ENCODE data around the gene SLC6A6.

Gene SLC6A6

DNA sequence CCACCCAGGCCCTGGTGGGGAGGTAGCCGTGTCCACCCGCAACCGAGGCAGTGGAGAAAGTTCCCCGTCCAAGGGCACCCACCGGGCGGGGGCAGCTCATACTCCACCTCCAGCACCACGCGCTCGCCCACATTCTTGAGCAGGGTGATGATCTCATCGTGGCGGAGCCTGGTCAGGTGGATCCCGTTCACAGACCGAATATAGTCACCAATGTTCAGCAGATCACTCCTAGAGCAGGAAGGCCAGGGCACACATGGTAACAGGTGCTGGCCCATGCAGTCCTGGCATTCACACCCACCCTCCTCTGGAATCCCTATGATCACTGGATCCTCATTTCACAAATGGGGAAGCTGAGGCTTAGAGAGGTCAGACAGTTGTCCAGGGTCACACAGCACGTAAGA is 121.9 kb downstream of the SLC6A6 start:
- DNase-seq (ENCODE audit: low read depth, low spot score) = no peak
- H3K27me3 ChIP-seq (ENCODE audit: insufficient read depth, insufficient read length) = no peaks in the 10 kb centered on the region
- no peak overlapping the region for H3K4me3 ChIP-seq (ENCODE audit: insufficient read length, low read depth)
- peaks cover 6% of the 10 kb centered on the region for H3K36me3 ChIP-seq (ENCODE audit: insufficient read depth, insufficient read length, low read length)
- peak overlapping the region; percentile 23 for H3K9ac ChIP-seq (ENCODE audit: insufficient read length, low read depth)
- no peaks in the 10 kb centered on the region for H3K9me3 ChIP-seq (ENCODE audit: insufficient read depth, low read length)
- no peak for TF ChIP-seq YY1 (IDR thresholded peaks at IDR 0.05; ENCODE audit: insufficient read depth, insufficient read length)
- no peak for TF ChIP-seq ZNF274 (IDR thresholded peaks at IDR 0.05; ENCODE audit: low read depth, low read length)
- no peak for TF ChIP-seq SUZ12 (IDR thresholded peaks at IDR 0.05; ENCODE audit: extremely low read depth, insufficient read depth, insufficient read length)
- H3K4me1 ChIP-seq (ENCODE audit: insufficient read depth, insufficient read length) = peaks cover 27% of the 10 kb centered on the region

GRCh38 chr3:14524920-14525660 is 122.7 kb downstream of the SLC6A6 start:
- DNase-seq (ENCODE audit: low read depth, low spot score) = no peak
- TF ChIP-seq SUZ12 (IDR thresholded peaks at IDR 0.05; ENCODE audit: extremely low read depth, insufficient read depth, insufficient read length) (no peak), YY1 (IDR thresholded peaks at IDR 0.05; ENCODE audit: insufficient read depth, insufficient read length) (no peak), ZNF274 (IDR thresholded peaks at IDR 0.05; ENCODE audit: low read depth, low read length) (no peak)
- Histone ChIP-seq H3K4me3 (ENCODE audit: insufficient read length, low read depth) (no peak overlapping the region), H3K36me3 (ENCODE audit: insufficient read depth, insufficient read length, low read length) (peaks cover 2% of the 10 kb centered on the region), H3K9me3 (ENCODE audit: insufficient read depth, low read length) (peaks cover 6% of the 10 kb centered on the region; the same call in 1 of the 2 replicates), H3K27me3 (ENCODE audit: insufficient read depth, insufficient read length) (no peaks in the 10 kb centered on the region), H3K4me1 (ENCODE audit: insufficient read depth, insufficient read length) (peaks cover 26% of the 10 kb centered on the region), H3K9ac (ENCODE audit: insufficient read length, low read depth) (no peak overlapping the region)

DNA sequence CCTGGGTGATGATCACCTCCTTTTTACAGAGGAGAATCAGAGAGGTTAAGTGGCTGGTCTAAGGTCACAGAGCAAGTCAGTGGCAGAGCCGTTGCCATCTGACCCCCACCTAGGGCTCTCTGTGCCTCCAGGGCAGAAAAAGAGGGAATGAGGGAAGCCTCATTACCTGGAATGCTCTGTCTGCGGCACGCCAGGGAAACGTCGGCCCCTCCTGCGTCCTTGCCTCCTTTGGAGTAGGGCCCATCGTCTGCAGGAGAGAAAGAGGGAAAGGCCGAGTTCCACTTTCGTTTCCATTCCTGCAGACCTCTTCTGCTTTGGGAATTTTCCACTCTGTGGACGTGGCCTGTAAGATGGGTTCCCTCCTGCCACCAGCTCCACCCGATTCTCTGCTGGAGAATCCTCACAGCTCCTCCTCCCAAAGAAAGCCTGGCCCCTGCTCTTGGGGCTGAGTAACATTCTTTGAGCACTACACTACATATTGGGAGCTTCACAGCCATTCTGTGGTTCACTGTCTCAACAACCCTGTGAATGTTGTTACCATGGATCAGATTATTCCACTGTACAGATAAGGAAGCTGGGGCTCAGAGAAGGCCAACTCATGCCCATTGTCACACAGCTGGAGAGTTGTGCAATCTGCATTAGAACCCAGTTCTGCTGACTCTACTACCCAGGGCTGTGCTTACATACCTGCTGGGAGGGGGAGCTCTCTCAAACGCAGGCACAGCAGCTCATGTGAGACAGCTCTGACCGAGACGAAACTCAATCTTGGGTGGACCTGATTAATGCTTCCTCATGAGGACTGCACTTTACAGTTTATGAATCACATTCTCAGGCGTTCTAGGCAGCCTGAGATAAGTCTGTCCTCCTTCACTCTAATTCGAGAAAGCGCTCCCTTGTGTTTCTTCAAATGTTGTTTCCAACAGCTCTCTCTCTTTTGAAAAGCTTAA is 123.6 kb downstream of the SLC6A6 start:
- no peak overlapping the region for H3K4me3 ChIP-seq (ENCODE audit: insufficient read length, low read depth)

GRCh38 chr3:14528081-14528480 is 125.7 kb downstream of the SLC6A6 start:
- no peaks in the 10 kb centered on the region for H3K36me3 ChIP-seq (ENCODE audit: insufficient read depth, insufficient read length, low read length)
- DNase-seq (ENCODE audit: low read depth, low spot score) = no peak
- no peak overlapping the region for H3K4me3 ChIP-seq (ENCODE audit: insufficient read length, low read depth)
- peaks cover 30% of the 10 kb centered on the region for H3K4me1 ChIP-seq (ENCODE audit: insufficient read depth, insufficient read length)
- no peaks in the 10 kb centered on the region for H3K27me3 ChIP-seq (ENCODE audit: insufficient read depth, insufficient read length)
- H3K9ac ChIP-seq (ENCODE audit: insufficient read length, low read depth) = no peak overlapping the region
- peaks cover 8% of the 10 kb centered on the region; the same call in 1 of the 2 replicates for H3K9me3 ChIP-seq (ENCODE audit: insufficient read depth, low read length)
- TF ChIP-seq ZNF274 (IDR thresholded peaks at IDR 0.05; ENCODE audit: low read depth, low read length) (no peak), YY1 (IDR thresholded peaks at IDR 0.05; ENCODE audit: insufficient read depth, insufficient read length) (no peak), SUZ12 (IDR thresholded peaks at IDR 0.05; ENCODE audit: extremely low read depth, insufficient read depth, insufficient read length) (no peak)

More for the DNA sequence above, 123.6 kb downstream of the SLC6A6 start:
- H3K4me1 ChIP-seq (ENCODE audit: insufficient read depth, insufficient read length) = peaks cover 22% of the 10 kb centered on the region
- no peaks in the 10 kb centered on the region for H3K27me3 ChIP-seq (ENCODE audit: insufficient read depth, insufficient read length)
- no peak for TF ChIP-seq YY1 (IDR thresholded peaks at IDR 0.05; ENCODE audit: insufficient read depth, insufficient read length)
- no peak for TF ChIP-seq ZNF274 (IDR thresholded peaks at IDR 0.05; ENCODE audit: low read depth, low read length)
- no peak for TF ChIP-seq SUZ12 (IDR thresholded peaks at IDR 0.05; ENCODE audit: extremely low read depth, insufficient read depth, insufficient read length)
- DNase-seq (ENCODE audit: low read depth, low spot score) = no peak
- H3K9me3 ChIP-seq (ENCODE audit: insufficient read depth, low read length) = peaks cover 8% of the 10 kb centered on the region; the same call in 1 of the 2 replicates
- no peak overlapping the region for H3K9ac ChIP-seq (ENCODE audit: insufficient read length, low read depth)
- H3K36me3 ChIP-seq (ENCODE audit: insufficient read depth, insufficient read length, low read length) = no peaks in the 10 kb centered on the region

DNA sequence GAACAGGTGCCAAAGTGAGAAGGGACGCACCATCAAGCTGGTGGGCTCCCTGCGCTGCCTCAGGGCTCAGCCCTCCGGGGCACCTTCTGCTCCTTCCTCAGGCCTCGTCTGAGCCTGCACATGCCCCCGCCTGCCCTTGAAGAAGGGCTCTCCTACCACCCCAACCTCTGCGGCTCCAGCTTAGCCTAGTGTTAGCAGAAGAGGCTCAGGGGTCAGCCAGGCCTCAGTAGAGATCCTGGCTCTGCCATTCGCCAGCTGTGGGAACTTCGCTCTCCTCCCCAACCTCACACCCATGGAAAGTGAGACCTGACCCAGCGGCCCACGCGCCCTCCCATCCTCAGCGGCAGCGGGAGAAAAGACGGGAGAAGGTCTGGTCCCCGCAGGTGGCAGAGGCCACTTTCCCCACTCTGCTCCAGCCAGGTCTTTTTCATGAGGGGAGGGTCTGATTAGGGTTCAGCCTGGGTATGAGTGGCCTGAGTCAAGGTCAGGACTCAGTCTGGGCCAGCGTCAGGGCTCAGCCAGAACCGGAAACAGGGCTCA is 129.5 kb downstream of the SLC6A6 start:
- Histone ChIP-seq H3K9ac (ENCODE audit: insufficient read length, low read depth) (no peak overlapping the region), H3K9me3 (ENCODE audit: insufficient read depth, low read length) (peaks cover 8% of the 10 kb centered on the region; the same call in 1 of the 2 replicates), H3K36me3 (ENCODE audit: insufficient read depth, insufficient read length, low read length) (no peaks in the 10 kb centered on the region), H3K27me3 (ENCODE audit: insufficient read depth, insufficient read length) (no peaks in the 10 kb centered on the region), H3K4me3 (ENCODE audit: insufficient read length, low read depth) (no peak overlapping the region), H3K4me1 (ENCODE audit: insufficient read depth, insufficient read length) (peaks cover 33% of the 10 kb centered on the region)
- no peak for DNase-seq (ENCODE audit: low read depth, low spot score)
- no peak for TF ChIP-seq ZNF274 (IDR thresholded peaks at IDR 0.05; ENCODE audit: low read depth, low read length)
- TF ChIP-seq SUZ12 (IDR thresholded peaks at IDR 0.05; ENCODE audit: extremely low read depth, insufficient read depth, insufficient read length) = no peak
- no peak for TF ChIP-seq YY1 (IDR thresholded peaks at IDR 0.05; ENCODE audit: insufficient read depth, insufficient read length)

DNA sequence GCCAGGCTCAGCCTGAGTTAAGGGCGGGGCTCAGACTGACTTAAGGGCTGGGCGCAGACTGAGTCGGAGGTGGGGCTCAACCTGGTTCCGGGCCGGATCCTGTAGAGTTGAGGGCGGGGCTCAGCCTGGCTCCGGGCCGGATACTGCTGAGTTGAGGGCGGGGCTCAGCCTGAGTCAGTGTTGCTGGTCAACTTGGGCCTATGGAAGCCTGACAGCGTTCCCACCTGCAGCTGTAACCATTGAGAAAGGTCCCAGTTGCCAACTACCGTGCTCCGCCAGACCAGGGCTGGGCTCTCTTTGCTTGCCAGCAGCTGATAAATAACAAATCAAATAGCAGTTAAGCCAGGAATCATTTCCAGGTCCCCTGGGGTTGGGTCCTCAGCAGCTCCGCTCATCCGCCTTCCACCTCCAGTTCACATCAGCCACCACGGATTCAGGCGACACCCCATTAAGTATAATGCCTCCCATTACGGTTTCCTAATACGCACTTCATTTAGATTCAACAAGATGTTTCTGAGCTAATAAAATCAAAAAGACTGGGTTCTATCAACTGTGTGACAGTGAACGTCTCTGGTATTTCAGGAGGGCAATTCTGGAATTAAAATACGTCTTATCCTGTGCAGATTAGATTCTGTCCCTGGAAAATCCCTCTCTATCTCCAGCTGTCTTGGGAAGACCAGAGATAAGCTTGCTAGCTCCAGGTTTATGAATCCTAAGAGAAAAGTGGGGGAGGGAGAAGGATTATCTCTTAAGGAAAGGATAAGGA is 130.5 kb downstream of the SLC6A6 start:
- peak; percentile 47 for DNase-seq (ENCODE audit: low read depth, low spot score)
- H3K27me3 ChIP-seq (ENCODE audit: insufficient read depth, insufficient read length) = no peaks in the 10 kb centered on the region
- no peaks in the 10 kb centered on the region for H3K36me3 ChIP-seq (ENCODE audit: insufficient read depth, insufficient read length, low read length)
- no peak overlapping the region for H3K4me3 ChIP-seq (ENCODE audit: insufficient read length, low read depth)
- TF ChIP-seq ZNF274 (IDR thresholded peaks at IDR 0.05; ENCODE audit: low read depth, low read length) (no peak), YY1 (IDR thresholded peaks at IDR 0.05; ENCODE audit: insufficient read depth, insufficient read length) (no peak), SUZ12 (IDR thresholded peaks at IDR 0.05; ENCODE audit: extremely low read depth, insufficient read depth, insufficient read length) (no peak)
- peaks cover 37% of the 10 kb centered on the region for H3K4me1 ChIP-seq (ENCODE audit: insufficient read depth, insufficient read length)
- peaks cover 8% of the 10 kb centered on the region; the same call in 1 of the 2 replicates for H3K9me3 ChIP-seq (ENCODE audit: insufficient read depth, low read length)
- H3K9ac ChIP-seq (ENCODE audit: insufficient read length, low read depth) = no peak overlapping the region
